Peyer's patch (tissue), 4 donors: ENCODE results near the gene PAAF1. TPM values are rescaled to one million over a fixed set of nuclear protein-coding genes. Genes with fewer than 3 reads are reported as not detected.

ENCODE experiments used
- DNase-seq, 3 donors: peaks; one replicate each; pipeline ENCODE4 v3.0.0-alpha.2; 2017 to 2019
- H3K27ac ChIP-seq, 4 donors: fragments of 200-600 bp; sonication (generic); one replicate each; pipeline ENCODE4 v1.5.1; 2016 to 2019
- H3K27me3 ChIP-seq, 2 donors: fragments of 200-600 bp; sonication (generic); one replicate each; pipeline ENCODE4 v1.5.1; 2019
- H3K36me3 ChIP-seq, 3 donors: fragments of 200-600 bp; sonication (generic); one replicate each; pipeline ENCODE4 v1.5.1; 2016 to 2019
- H3K4me1 ChIP-seq, 4 donors: fragments of 200-600 bp; sonication (generic); one replicate each; pipeline ENCODE4 v1.5.1; 2016 to 2019
- H3K4me3 ChIP-seq, 4 donors: fragments of 200-600 bp; sonication (generic); 1 replicate in 3 of 4; 2 replicates in 1 of 4; pipeline ENCODE4 v1.5.1; 2016 to 2019; ENCODE audit warnings: mild to moderate bottlenecking in 1 of 4
- H3K9me3 ChIP-seq, 4 donors: fragments of 200-600 bp; sonication (generic); one replicate each; pipeline ENCODE4 v1.5.1; 2016 to 2019; ENCODE audit warnings: mild to moderate bottlenecking in 1 of 4
- POLR2A ChIP-seq, 2 donors: fragments of 450-650 bp; IDR thresholded peaks; one replicate each; pipeline ENCODE4 v1.5.1; 2017; ENCODE audit warnings: antibody characterized with exemption in 2 of 2, mild to moderate bottlenecking in 2 of 2, moderate library complexity in 2 of 2
- total RNA-seq, 4 donors: library from RNA; depleted of rRNA; stranded (reverse); fragments of >200 nt; gene quantifications; one replicate each; pipeline ENCODE4 v1.1.0, GENCODE V29; 2016
- TF ChIP-seq, protein P1 (sequence below), 6 experiments: fragments of 450-650 bp in 4 of 6; fragments of 200-600 bp in 2 of 6; sonication (generic) in 1 of 6; IDR thresholded peaks; one replicate each; pipeline ENCODE4 v1.5.1; 2017 to 2019; ENCODE audit warnings: antibody characterized with exemption in 6 of 6, mild to moderate bottlenecking in 3 of 6, moderate library complexity in 1 of 6

The PAAF1 gene
- total RNA-seq, 4 donors from 2014 or later = 16.6 to 18.2 (median 16.6) TPM

DNA sequence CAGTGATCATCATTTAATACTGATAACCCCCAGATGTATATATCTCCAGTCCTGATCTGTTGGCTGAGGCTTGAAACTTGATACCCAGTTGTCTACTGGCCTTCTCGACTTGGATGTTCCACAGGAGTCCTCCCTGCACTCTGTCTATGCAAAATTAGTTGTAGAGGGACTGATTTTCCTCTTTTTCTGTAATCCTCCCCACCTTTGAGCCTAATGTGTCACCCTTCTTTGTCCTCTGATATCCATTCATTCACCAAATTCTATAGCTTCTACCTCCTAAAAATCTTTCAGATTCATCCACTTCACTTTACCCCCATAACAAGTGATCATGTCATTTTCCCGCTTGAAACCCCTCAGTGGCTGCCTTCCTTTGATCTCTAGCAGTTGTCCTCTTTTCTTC lies 16.6 kb upstream of the PAAF1 start:
- Histone ChIP-seq H3K4me3 (no peak overlapping the region), H3K9me3 (no peaks in the 10 kb centered on the region), H3K27me3 (no peaks in the 10 kb centered on the region), H3K4me1 (no peaks in the 10 kb centered on the region), H3K27ac (no peak overlapping the region), H3K36me3 (peaks cover 0 to 28% (median 0%) of the 10 kb centered on the region in 3 donors)
- DNase-seq = no peak
- TF ChIP-seq, protein P1, sequence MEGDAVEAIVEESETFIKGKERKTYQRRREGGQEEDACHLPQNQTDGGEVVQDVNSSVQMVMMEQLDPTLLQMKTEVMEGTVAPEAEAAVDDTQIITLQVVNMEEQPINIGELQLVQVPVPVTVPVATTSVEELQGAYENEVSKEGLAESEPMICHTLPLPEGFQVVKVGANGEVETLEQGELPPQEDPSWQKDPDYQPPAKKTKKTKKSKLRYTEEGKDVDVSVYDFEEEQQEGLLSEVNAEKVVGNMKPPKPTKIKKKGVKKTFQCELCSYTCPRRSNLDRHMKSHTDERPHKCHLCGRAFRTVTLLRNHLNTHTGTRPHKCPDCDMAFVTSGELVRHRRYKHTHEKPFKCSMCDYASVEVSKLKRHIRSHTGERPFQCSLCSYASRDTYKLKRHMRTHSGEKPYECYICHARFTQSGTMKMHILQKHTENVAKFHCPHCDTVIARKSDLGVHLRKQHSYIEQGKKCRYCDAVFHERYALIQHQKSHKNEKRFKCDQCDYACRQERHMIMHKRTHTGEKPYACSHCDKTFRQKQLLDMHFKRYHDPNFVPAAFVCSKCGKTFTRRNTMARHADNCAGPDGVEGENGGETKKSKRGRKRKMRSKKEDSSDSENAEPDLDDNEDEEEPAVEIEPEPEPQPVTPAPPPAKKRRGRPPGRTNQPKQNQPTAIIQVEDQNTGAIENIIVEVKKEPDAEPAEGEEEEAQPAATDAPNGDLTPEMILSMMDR (IDR thresholded peaks at IDR 0.05) = no peak
- TF ChIP-seq POLR2A (IDR thresholded peaks at IDR 0.05) = no peak

DNA sequence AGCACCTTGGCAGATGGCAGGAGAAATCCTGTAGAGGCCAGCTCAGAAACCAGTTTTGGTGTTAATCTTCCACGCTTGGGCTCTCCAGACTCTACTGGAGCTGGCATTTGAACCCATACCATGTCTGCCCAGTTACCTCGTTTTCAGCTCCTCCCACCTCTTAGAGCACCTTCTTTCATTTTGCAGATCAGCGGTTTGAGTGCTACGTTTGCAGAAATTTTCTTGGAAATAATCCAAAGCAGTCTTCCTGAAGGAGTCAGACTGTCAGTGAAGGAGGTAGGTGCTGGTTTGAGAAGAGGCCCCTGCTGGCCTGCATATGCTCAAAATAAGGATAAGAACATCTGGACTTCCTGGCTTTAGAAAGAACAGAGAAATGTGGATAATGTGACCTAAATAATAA lies 13.8 kb upstream of the PAAF1 start:
- TF ChIP-seq POLR2A (IDR thresholded peaks at IDR 0.05) = no peak
- TF ChIP-seq, protein P1 (IDR thresholded peaks at IDR 0.05) = no peak
- peaks cover 0 to 6% (median 0%) of the 10 kb centered on the region in 4 donors for H3K4me1 ChIP-seq
- DNase-seq = no peak
- no peaks in the 10 kb centered on the region for H3K27me3 ChIP-seq
- H3K4me3 ChIP-seq = no peak overlapping the region
- H3K36me3 ChIP-seq = peaks cover 0 to 28% (median 0%) of the 10 kb centered on the region in 3 donors
- H3K9me3 ChIP-seq = no peaks in the 10 kb centered on the region
- no peak overlapping the region for H3K27ac ChIP-seq

DNA sequence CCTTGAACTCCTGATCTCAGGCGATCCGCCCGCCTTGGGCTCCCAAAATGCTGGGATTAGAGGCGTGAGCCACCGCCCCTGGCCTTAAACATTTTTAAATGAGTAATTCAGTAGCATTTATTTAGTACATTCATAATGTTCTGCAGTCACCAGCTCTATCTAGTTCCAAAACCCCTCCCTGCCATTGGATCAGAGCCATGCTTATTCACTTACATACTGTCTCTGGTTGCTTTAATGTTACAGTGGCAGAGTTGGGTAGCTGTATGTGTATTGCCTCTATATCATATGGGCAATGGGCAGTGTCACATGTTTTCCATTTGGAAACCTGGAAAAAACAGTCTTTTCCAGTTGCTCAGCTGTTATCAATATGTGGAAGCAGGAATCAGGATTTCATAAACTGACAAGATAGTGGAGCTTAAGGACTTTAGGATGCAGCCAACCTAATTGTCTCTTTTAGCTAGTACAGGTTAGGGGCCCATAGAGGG lies 10.7 kb upstream of the PAAF1 start:
- no peaks in the 10 kb centered on the region for H3K27me3 ChIP-seq
- DNase-seq = no peak
- peak overlapping the region in 2 of 4 donors; percentile 69 to 75 for H3K27ac ChIP-seq
- H3K4me1 ChIP-seq = peaks cover 0 to 11% (median 2%) of the 10 kb centered on the region in 4 donors
- TF ChIP-seq, protein P1 (IDR thresholded peaks at IDR 0.05) = peak in 1 of 6 experiments; percentile 5
- TF ChIP-seq POLR2A (IDR thresholded peaks at IDR 0.05) = no peak
- peaks cover 0 to 15% (median 0%) of the 10 kb centered on the region in 3 donors for H3K36me3 ChIP-seq
- no peak overlapping the region for H3K4me3 ChIP-seq
- H3K9me3 ChIP-seq = no peaks in the 10 kb centered on the region

DNA sequence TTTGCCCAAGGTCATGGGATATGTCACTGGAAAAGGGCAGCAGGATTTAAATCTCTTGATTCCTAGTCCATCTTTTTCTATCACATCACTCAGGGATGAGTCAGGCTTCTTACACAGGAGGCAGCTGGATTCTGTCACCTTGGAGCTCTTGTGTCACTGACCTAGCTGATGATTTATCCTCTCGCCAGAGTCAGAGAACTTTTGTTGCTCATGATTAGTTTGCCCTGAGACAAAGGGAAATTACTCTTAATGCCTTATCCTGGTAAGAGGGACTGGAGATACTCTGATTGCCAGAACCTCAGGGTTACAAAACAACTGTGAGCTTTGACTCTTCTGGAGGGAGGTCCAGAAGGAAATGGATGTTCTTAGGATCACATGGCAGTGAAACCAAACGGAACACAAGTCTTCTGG lies 10.2 kb upstream of the PAAF1 start:
- Histone ChIP-seq H3K9me3 (no peaks in the 10 kb centered on the region), H3K27ac (peak overlapping the region in 3 of 4 donors; percentile 8 to 75 (median 69)), H3K4me3 (no peak overlapping the region), H3K4me1 (peaks cover 0 to 11% (median 2%) of the 10 kb centered on the region in 4 donors), H3K36me3 (peaks cover 0 to 16% (median 0%) of the 10 kb centered on the region in 3 donors), H3K27me3 (no peaks in the 10 kb centered on the region)
- no peak for TF ChIP-seq POLR2A (IDR thresholded peaks at IDR 0.05)
- TF ChIP-seq, protein P1 (IDR thresholded peaks at IDR 0.05) = no peak
- peak in 1 of 3 donors; percentile 74 for DNase-seq

DNA sequence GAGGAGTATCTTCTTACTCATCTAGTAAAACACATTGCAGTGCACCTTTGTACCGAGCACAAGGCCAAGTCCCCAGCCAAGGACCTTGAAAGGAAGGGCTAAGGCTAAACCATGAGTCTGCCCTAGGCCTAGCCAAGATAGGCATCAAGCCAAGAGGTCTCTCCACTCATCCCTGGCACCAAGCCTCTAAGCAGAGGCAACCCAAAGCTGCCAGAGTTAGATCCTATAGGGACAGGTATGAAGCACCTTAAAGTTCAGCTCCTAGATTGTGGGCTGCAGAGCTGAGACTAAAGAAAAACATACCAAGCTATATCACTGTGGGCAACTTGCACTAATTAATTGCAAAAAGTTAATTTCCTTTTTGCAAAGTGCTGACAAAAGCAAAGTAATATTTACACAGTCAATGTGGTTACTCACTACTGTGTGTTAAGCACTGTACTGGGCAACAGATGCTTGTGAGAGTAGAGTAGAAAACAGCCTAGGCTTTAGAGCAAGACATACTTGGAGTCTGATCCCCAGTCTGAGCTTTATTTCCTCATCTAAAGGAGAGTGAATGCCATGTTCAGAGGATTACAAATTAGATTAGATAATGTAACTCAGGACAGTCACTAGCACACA lies 7.4 kb upstream of the PAAF1 start:
- TF ChIP-seq, protein P1 (IDR thresholded peaks at IDR 0.05) = no peak
- TF ChIP-seq POLR2A (IDR thresholded peaks at IDR 0.05) = peak in 1 of 2 donors; percentile 25
- H3K27ac ChIP-seq = peak overlapping the region in 3 of 4 donors; percentile 3 to 88 (median 73)

More for the DNA sequence above, 7.4 kb upstream of the PAAF1 start:
- Histone ChIP-seq H3K36me3 (peaks cover 0 to 39% (median 0%) of the 10 kb centered on the region in 3 donors), H3K4me1 (peaks cover 0 to 12% (median 2%) of the 10 kb centered on the region in 4 donors), H3K27me3 (no peaks in the 10 kb centered on the region), H3K9me3 (no peaks in the 10 kb centered on the region), H3K4me3 (no peak overlapping the region)
- DNase-seq = peak in 2 of 3 donors; percentile 79 to 82
